Ishikawa (cell line): ENCODE data around the gene TNP2.

Experiments used
- CEBPB ChIP-seq: IDR thresholded peaks from 2 replicates; pipeline ENCODE4 v1.6.1; 2012
- CREB1 ChIP-seq: IDR thresholded peaks from 2 replicates; pipeline ENCODE4 v1.6.1; 2012; ENCODE audit warnings: low read depth
- EGR1 ChIP-seq: IDR thresholded peaks from 2 replicates; pipeline ENCODE4 v1.6.1; 2012
- EP300 ChIP-seq: IDR thresholded peaks from 2 replicates; pipeline ENCODE4 v1.6.1; 2012; ENCODE audit warnings: borderline replicate concordance
- FOXM1 ChIP-seq: IDR thresholded peaks from 2 replicates; pipeline ENCODE4 v1.6.1; 2012; ENCODE audit warnings: low read depth, borderline replicate concordance
- NFIC ChIP-seq: IDR thresholded peaks from 2 replicates; pipeline ENCODE4 v1.6.1; 2012
- RAD21 ChIP-seq: IDR thresholded peaks from 2 replicates; pipeline ENCODE4 v1.6.1; 2012; ENCODE audit warnings: low read depth
- TAF1 ChIP-seq: IDR thresholded peaks from 2 replicates; pipeline ENCODE4 v1.6.1; 2012; ENCODE audit warnings: low read depth, mild to moderate bottlenecking
- TCF12 ChIP-seq: IDR thresholded peaks from 2 replicates; pipeline ENCODE4 v1.6.1; 2012; ENCODE audit warnings: low read depth
- TEAD4 ChIP-seq: IDR thresholded peaks from 2 replicates; pipeline ENCODE4 v1.6.1; 2012
- YY1 ChIP-seq: IDR thresholded peaks from 2 replicates; pipeline ENCODE4 v1.6.1; 2012; ENCODE audit warnings: low read depth
- ZBTB7A ChIP-seq: IDR thresholded peaks from 2 replicates; pipeline ENCODE4 v1.6.1; 2012; ENCODE audit warnings: low read depth
- TF ChIP-seq, protein P1 (sequence below): IDR thresholded peaks from 2 replicates; pipeline ENCODE4 v1.6.1; 2012; ENCODE audit warnings: low read depth, mild to moderate bottlenecking
- TF ChIP-seq, protein P2 (sequence below): IDR thresholded peaks from 2 replicates; pipeline ENCODE4 v1.6.1; 2012
- TF ChIP-seq, protein P3 (sequence below): IDR thresholded peaks from 2 replicates; pipeline ENCODE4 v1.6.1; 2012

Gene TNP2

DNA sequence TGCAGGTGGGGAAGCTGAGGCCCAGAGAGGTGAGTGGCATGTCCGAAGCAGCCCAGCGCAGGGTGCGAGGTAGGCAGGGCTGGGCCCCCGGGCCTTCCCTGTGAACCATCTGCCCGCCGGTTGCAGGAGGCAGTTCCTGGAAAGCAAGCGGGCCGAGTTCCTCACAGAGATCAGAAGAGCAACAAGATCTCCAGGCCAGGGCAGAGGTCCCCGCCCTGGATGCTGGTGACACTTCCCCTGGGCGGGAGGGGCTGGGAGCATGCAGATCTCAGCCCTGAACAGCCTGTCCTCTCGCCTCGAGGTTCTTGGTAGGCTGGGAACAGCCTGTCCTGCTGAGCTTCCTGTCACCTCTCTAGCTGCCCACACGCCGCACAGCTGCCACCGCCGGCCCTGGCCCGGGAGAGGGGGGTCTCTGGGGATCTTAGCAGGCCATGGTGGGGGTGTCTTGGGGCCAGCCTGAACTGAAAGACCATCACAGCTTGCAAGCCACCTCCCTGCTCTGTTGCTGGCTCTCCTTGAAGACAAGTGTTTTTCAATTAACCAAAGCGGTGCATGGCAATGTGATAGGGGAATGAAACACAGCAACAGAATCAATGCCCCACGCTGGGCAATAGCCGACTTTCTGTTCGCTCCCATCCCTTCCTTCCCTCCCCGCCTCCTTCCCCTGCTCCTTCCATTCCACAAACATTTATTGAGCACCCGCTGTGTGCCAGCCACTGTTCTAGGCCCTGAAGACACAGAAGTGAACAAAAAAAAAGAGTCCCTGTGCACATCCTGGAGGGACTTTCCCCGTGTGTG lies 44.8 kb downstream of the TNP2 start:
- TF ChIP-seq, protein P1, sequence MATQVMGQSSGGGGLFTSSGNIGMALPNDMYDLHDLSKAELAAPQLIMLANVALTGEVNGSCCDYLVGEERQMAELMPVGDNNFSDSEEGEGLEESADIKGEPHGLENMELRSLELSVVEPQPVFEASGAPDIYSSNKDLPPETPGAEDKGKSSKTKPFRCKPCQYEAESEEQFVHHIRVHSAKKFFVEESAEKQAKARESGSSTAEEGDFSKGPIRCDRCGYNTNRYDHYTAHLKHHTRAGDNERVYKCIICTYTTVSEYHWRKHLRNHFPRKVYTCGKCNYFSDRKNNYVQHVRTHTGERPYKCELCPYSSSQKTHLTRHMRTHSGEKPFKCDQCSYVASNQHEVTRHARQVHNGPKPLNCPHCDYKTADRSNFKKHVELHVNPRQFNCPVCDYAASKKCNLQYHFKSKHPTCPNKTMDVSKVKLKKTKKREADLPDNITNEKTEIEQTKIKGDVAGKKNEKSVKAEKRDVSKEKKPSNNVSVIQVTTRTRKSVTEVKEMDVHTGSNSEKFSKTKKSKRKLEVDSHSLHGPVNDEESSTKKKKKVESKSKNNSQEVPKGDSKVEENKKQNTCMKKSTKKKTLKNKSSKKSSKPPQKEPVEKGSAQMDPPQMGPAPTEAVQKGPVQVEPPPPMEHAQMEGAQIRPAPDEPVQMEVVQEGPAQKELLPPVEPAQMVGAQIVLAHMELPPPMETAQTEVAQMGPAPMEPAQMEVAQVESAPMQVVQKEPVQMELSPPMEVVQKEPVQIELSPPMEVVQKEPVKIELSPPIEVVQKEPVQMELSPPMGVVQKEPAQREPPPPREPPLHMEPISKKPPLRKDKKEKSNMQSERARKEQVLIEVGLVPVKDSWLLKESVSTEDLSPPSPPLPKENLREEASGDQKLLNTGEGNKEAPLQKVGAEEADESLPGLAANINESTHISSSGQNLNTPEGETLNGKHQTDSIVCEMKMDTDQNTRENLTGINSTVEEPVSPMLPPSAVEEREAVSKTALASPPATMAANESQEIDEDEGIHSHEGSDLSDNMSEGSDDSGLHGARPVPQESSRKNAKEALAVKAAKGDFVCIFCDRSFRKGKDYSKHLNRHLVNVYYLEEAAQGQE: no peak
- TF ChIP-seq FOXM1 (no peak), CEBPB (no peak), EGR1 (no peak), CREB1 (no peak), TCF12 (no peak), TAF1 (no peak), RAD21 (no peak), TEAD4 (no peak), YY1 (no peak), NFIC (no peak), ZBTB7A (no peak), EP300 (no peak)
- TF ChIP-seq, protein P2, sequence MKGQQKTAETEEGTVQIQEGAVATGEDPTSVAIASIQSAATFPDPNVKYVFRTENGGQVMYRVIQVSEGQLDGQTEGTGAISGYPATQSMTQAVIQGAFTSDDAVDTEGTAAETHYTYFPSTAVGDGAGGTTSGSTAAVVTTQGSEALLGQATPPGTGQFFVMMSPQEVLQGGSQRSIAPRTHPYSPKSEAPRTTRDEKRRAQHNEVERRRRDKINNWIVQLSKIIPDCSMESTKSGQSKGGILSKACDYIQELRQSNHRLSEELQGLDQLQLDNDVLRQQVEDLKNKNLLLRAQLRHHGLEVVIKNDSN: no peak
- TF ChIP-seq, protein P3, sequence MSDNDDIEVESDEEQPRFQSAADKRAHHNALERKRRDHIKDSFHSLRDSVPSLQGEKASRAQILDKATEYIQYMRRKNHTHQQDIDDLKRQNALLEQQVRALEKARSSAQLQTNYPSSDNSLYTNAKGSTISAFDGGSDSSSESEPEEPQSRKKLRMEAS: no peak

DNA sequence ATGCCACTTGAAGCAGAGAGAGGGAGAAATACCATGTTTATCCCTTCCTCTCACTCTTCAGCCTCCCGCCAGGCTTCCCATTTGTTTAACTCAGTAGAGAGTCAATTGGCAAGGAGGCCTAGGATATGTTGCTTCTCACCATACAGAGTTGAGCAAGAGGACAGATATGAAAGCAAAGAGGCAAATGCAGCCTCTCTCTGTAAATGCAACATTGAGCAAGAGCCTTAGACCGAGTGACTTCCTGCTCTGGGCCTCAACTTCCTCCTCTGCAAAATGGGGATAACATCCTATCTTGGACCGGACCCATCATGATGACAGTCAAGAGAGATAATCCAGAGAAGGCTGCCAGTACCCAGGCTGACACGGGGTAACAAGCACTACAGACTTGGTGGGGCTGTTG lies 49.9 kb downstream of the TNP2 start:
- no peak for TF ChIP-seq ZBTB7A
- TF ChIP-seq, protein P1: no peak
- TF ChIP-seq EGR1: no peak
- TF ChIP-seq TCF12: no peak
- TF ChIP-seq, protein P2: no peak
- no peak for TF ChIP-seq RAD21
- no peak for TF ChIP-seq CREB1
- TF ChIP-seq, protein P3: no peak
- TF ChIP-seq NFIC: no peak
- no peak for TF ChIP-seq CEBPB
- no peak for TF ChIP-seq FOXM1

DNA sequence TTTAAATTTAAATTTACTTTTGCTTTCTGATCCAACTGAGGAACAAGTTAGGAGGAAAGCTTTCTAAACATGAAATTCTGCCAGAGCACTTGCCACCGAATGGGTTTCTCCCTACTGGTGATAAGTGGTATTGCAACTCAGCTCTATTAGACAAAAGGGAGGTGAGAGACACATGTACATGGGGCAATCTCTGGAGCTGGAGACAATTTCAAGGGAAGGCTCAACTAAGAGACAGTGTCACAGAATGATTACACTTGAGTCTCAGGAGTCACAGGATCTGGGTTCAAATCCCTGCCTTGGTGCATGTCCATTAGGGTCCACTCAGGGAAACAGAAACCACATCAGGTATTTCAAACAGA lies 50.5 kb downstream of the TNP2 start:
- TF ChIP-seq ZBTB7A: no peak
